Activated naive CD8-positive, alpha-beta T cell treated with anti-CD3 and anti-CD28 coated beads, Interleukin-2, amount 50 U/mL, for 24 hours (primary cell): ENCODE data around the gene TRIM16.
A peak's percentile ranks its signal among the peaks of the same experiment; 100 is the strongest.
"Not testable (repeated sequence)": the region's sequence is repeated elsewhere in the genome, so short reads cannot be mapped to it uniquely, and the experiment has no call there.

Experiments
- ATAC-seq: fragments of 150-1000 bp; cut with Tn5 transposase; one replicate; pipeline ENCODE4 v1.10.0; 2021
- DNase-seq: peaks from one replicate; pipeline ENCODE4 v3.0.0; 2021
- H3K27ac Mint-ChIP-seq: one replicate; pipeline ENCODE4 v1.8.0; 2021; ENCODE audit warnings: mild to moderate bottlenecking, mixed read lengths
- H3K27me3 Mint-ChIP-seq: one replicate; pipeline ENCODE4 v1.8.0; 2021; ENCODE audit warnings: mixed read lengths
- H3K36me3 Mint-ChIP-seq: one replicate; pipeline ENCODE4 v1.8.0; 2021; ENCODE audit warnings: low read depth, mixed read lengths
- H3K4me1 Mint-ChIP-seq: one replicate; pipeline ENCODE4 v1.8.0; 2021; ENCODE audit warnings: mixed read lengths
- H3K4me3 Mint-ChIP-seq: one replicate; pipeline ENCODE4 v1.8.0; 2021; ENCODE audit warnings: mild to moderate bottlenecking, moderate library complexity, mixed read lengths
- H3K9me3 Mint-ChIP-seq: one replicate; pipeline ENCODE4 v1.8.0; 2021; ENCODE audit warnings: mixed read lengths

TRIM16 gene

GRCh38 chr17:15613111-15613510 is 71.0 kb downstream of the TRIM16 start:
- H3K4me3 Mint-ChIP-seq, ATAC-seq, H3K36me3 Mint-ChIP-seq, DNase-seq, H3K4me1 Mint-ChIP-seq, H3K27ac Mint-ChIP-seq, H3K27me3 Mint-ChIP-seq, H3K9me3 Mint-ChIP-seq: not testable (repeated sequence)

GRCh38 chr17:15592960-15593359 is 91.2 kb downstream of the TRIM16 start:
- Mint-ChIP-seq H3K4me1 (peaks cover 27% of the 10 kb centered on the region), H3K27me3 (peaks cover 15% of the 10 kb centered on the region)
- H3K9me3 Mint-ChIP-seq, H3K27ac Mint-ChIP-seq, ATAC-seq, H3K4me3 Mint-ChIP-seq, H3K36me3 Mint-ChIP-seq, DNase-seq: not testable (repeated sequence)

GRCh38 chr17:15591986-15592385 is 92.1 kb downstream of the TRIM16 start:
- not testable (repeated sequence) for H3K4me3 Mint-ChIP-seq, ATAC-seq, H3K9me3 Mint-ChIP-seq, H3K27ac Mint-ChIP-seq, H3K36me3 Mint-ChIP-seq, DNase-seq
- Mint-ChIP-seq H3K4me1 (peaks cover 27% of the 10 kb centered on the region), H3K27me3 (peaks cover 16% of the 10 kb centered on the region)

- not testable (repeated sequence) for H3K27ac Mint-ChIP-seq, DNase-seq, H3K9me3 Mint-ChIP-seq, H3K4me3 Mint-ChIP-seq, ATAC-seq, H3K36me3 Mint-ChIP-seq
- Mint-ChIP-seq H3K4me1 (peaks cover 27% of the 10 kb centered on the region), H3K27me3 (peaks cover 19% of the 10 kb centered on the region)
Observed at GRCh38 chr17:15590844-15591243, 93.3 kb downstream of the TRIM16 start.

DNA sequence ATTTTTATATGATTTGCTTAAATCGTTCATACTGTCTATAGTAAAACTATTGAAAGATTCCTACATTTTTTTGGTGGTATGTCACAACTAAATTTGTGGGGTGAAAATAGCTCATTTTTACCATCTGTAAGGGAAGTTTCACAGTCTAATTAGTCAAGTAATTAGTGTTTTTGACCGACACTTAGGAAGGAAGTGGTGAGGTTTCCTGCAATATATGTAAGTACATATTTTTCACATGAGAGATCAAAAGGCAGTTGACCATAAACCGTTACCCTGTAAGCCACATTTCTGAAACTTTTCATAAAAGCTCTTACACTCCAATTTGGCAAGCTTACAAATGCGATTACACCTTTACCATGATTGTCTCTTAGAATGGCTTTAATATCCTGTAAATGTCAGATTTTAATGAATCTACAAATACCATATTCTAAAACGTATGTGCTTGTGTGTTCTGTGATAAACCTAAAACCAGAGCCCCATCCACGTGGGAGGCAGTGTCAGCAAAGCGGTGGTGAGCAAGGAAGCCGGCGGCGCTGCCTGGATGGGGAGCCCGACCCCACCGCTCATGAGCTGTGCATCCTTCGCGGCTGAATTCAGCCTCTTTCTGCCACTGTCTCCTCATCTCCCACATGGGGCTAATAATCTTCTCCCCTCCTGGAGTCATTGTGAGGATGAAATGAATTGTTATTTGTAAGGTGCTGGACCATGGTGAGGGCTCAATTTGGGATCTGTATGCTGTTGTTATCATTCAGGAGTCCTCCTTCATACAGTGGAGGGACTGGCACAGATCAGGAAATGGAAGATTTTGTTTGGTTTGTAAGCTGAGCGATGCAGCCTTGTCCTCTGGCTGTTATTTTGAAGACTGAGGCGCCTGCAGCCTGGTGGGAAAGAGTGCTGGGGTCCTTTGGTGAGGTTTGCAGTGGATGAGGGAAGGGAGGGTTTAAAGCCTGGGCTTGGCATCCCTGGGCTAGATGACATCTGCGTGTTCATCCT is 94.3 kb downstream of the TRIM16 start:
- peak; percentile 76 for ATAC-seq
- H3K4me3 Mint-ChIP-seq: peak overlapping the region; percentile 60
- H3K27me3 Mint-ChIP-seq: peaks cover 18% of the 10 kb centered on the region
- peaks cover 27% of the 10 kb centered on the region for H3K4me1 Mint-ChIP-seq
- H3K36me3 Mint-ChIP-seq, H3K27ac Mint-ChIP-seq, H3K9me3 Mint-ChIP-seq: not testable (repeated sequence)
- peak; percentile 41 for DNase-seq

DNA sequence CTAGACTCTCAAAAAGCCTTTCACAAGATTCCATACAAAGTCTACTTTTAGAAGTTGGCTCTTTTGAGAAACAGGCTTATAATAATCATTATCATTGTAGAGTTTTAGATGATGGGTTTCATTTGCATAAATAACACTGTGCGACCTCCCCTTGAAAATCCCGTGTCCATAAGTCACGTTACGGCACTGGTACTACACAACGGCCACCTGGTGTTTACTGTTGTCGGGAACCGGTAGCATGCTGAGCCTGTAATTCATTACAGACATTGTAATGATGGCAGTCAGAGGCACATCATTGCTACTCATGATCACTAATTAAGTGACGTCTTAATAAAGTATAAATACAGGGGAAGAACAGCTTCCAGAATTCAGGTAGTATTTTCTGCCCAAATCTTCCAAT is 96.1 kb downstream of the TRIM16 start:
- H3K27ac Mint-ChIP-seq, H3K9me3 Mint-ChIP-seq, ATAC-seq, H3K4me3 Mint-ChIP-seq, H3K36me3 Mint-ChIP-seq, DNase-seq: not testable (repeated sequence)
- Mint-ChIP-seq H3K27me3 (peaks cover 14% of the 10 kb centered on the region), H3K4me1 (peaks cover 27% of the 10 kb centered on the region)

DNA sequence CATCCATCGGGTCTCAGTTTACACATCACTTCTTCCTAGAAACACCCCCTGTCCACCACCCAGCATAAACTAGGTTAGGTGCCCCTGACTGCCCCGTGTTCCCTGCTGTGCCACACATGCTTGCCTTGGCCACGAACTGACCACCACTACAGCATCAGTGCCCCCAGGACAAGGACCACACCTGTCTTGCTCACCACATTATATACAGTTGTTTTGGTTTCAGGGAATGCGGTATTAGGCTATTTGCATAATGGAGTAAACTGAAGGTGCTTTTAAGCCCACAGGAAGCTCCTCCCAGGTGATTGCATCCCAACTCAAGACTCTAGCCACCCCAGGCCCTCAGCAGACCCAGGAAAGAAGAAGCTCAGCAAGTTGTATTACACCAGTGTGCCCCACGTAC is 100.8 kb downstream of the TRIM16 start:
- not testable (repeated sequence) for H3K4me3 Mint-ChIP-seq, H3K36me3 Mint-ChIP-seq, H3K27ac Mint-ChIP-seq, DNase-seq, H3K4me1 Mint-ChIP-seq, H3K9me3 Mint-ChIP-seq, ATAC-seq
- peaks cover 12% of the 10 kb centered on the region for H3K27me3 Mint-ChIP-seq

- not testable (repeated sequence) for H3K4me3 Mint-ChIP-seq, ATAC-seq, H3K27ac Mint-ChIP-seq, DNase-seq, H3K36me3 Mint-ChIP-seq, H3K9me3 Mint-ChIP-seq, H3K4me1 Mint-ChIP-seq
- H3K27me3 Mint-ChIP-seq: peaks cover 11% of the 10 kb centered on the region
Observed at GRCh38 chr17:15581462-15581861, 102.6 kb downstream of the TRIM16 start.
